ENCODE data around the gene RYR1. TPM values are rescaled to one million over a fixed set of nuclear protein-coding genes. Genes with fewer than 3 reads are reported as not detected.

Gene RYR1
- total RNA-seq, 1 donor, result under 0.01 TPM

DNA sequence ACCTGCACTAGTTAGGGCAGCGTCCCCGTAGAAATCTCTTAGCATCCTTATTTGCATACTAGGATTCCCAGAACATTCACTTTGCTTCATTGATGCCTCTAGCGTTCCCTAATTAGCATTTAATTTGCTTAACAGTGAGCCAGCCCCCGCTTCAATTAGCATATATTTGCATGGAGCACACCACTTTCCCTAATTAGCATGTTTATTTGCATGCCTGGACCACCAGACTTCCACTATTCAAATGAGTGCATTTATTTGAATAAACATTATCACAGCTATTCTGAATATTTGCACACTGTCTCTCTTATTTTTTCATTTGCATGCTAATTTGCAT lies 69.6 kb downstream of the RYR1 start:
- H4K20me1 ChIP-seq (ENCODE audit: insufficient read depth, low read length), result no peaks in the 10 kb centered on the region
- no peak overlapping the region for H3K4me3 ChIP-seq (ENCODE audit: insufficient read depth, low read length)
- no peaks in the 10 kb centered on the region for H3K79me2 ChIP-seq (ENCODE audit: insufficient read depth, low read length)
- H3K9me3 ChIP-seq (ENCODE audit: low read depth, low read length), result no peaks in the 10 kb centered on the region
- no peak overlapping the region for H3K27ac ChIP-seq (ENCODE audit: low read depth, low read length)
- no peaks in the 10 kb centered on the region for H3K4me1 ChIP-seq (ENCODE audit: insufficient read depth, low read length)
- no peak for TF ChIP-seq CTCF (IDR thresholded peaks at IDR 0.05; ENCODE audit: extremely low read depth, low read depth, low read length)
- H3K4me2 ChIP-seq (ENCODE audit: insufficient read depth, low read length), result no peak overlapping the region
- no peak for DNase-seq (ENCODE audit: insufficient read length, low spot score, missing footprints)
- no peaks in the 10 kb centered on the region for H3K36me3 ChIP-seq (ENCODE audit: insufficient read depth, low read length)
- H3K27me3 ChIP-seq (ENCODE audit: insufficient read depth, low read length), result no peaks in the 10 kb centered on the region
- no peak overlapping the region for H2AFZ ChIP-seq (ENCODE audit: low read length)

DNA sequence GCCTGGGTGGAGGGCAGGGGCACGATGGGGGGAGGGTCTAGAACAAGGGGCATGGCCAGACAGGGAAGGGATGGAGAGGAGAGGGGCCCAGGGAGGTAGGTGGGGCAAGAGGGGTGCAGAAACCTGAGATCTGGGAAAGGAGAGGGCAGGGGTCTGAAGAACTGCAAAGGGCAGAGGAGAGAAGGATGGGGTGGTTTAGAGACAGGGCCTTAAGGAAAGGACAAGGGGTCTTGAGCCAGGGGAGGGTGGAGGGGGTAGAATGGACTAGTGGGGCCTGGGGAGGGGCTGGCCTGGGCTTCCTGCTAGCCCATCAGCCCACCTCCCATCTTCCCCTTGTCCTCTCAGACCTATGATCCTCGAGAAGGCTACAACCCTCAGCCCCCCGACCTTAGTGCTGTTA lies 72.5 kb downstream of the RYR1 start:
- no peak overlapping the region for H3K4me3 ChIP-seq (ENCODE audit: insufficient read depth, low read length)
- H3K4me2 ChIP-seq (ENCODE audit: insufficient read depth, low read length), result no peak overlapping the region
- no peaks in the 10 kb centered on the region for H3K4me1 ChIP-seq (ENCODE audit: insufficient read depth, low read length)
- H3K9me3 ChIP-seq (ENCODE audit: low read depth, low read length), result no peaks in the 10 kb centered on the region
- H4K20me1 ChIP-seq (ENCODE audit: insufficient read depth, low read length), result no peaks in the 10 kb centered on the region
- no peaks in the 10 kb centered on the region for H3K36me3 ChIP-seq (ENCODE audit: insufficient read depth, low read length)
- no peak overlapping the region for H2AFZ ChIP-seq (ENCODE audit: low read length)
- peaks cover 4% of the 10 kb centered on the region for H3K27me3 ChIP-seq (ENCODE audit: insufficient read depth, low read length)
- no peaks in the 10 kb centered on the region for H3K79me2 ChIP-seq (ENCODE audit: insufficient read depth, low read length)
- H3K27ac ChIP-seq (ENCODE audit: low read depth, low read length), result no peak overlapping the region
- no peak for TF ChIP-seq CTCF (IDR thresholded peaks at IDR 0.05; ENCODE audit: extremely low read depth, low read depth, low read length)
- DNase-seq (ENCODE audit: insufficient read length, low spot score, missing footprints), result peak; percentile 58

DNA sequence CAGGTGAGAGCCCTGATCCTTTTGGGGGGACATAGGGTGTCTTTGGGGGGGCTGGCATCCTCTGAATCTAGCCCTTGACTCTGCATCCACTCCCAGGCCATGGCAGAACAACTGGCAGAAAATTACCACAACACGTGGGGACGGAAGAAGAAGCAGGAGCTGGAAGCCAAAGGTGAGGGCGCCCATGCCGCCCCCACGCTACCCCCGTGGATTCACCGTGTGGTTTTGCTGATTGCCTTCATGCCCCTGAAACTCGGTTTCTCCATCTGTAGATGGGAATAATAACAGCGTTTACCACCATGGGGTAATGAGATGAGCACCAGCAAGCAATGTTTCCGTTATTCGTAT lies 72.9 kb downstream of the RYR1 start:
- DNase-seq (ENCODE audit: insufficient read length, low spot score, missing footprints), result peak; percentile 36
- no peaks in the 10 kb centered on the region for H3K79me2 ChIP-seq (ENCODE audit: insufficient read depth, low read length)
- no peak overlapping the region for H3K27ac ChIP-seq (ENCODE audit: low read depth, low read length)
- peaks cover 4% of the 10 kb centered on the region for H3K27me3 ChIP-seq (ENCODE audit: insufficient read depth, low read length)
- no peak overlapping the region for H3K4me3 ChIP-seq (ENCODE audit: insufficient read depth, low read length)
- no peak for TF ChIP-seq CTCF (IDR thresholded peaks at IDR 0.05; ENCODE audit: extremely low read depth, low read depth, low read length)
- H3K4me2 ChIP-seq (ENCODE audit: insufficient read depth, low read length), result no peak overlapping the region
- no peaks in the 10 kb centered on the region for H3K9me3 ChIP-seq (ENCODE audit: low read depth, low read length)
- H4K20me1 ChIP-seq (ENCODE audit: insufficient read depth, low read length), result no peaks in the 10 kb centered on the region
- H3K4me1 ChIP-seq (ENCODE audit: insufficient read depth, low read length), result no peaks in the 10 kb centered on the region
- no peak overlapping the region for H2AFZ ChIP-seq (ENCODE audit: low read length)
- H3K36me3 ChIP-seq (ENCODE audit: insufficient read depth, low read length), result no peaks in the 10 kb centered on the region

DNA sequence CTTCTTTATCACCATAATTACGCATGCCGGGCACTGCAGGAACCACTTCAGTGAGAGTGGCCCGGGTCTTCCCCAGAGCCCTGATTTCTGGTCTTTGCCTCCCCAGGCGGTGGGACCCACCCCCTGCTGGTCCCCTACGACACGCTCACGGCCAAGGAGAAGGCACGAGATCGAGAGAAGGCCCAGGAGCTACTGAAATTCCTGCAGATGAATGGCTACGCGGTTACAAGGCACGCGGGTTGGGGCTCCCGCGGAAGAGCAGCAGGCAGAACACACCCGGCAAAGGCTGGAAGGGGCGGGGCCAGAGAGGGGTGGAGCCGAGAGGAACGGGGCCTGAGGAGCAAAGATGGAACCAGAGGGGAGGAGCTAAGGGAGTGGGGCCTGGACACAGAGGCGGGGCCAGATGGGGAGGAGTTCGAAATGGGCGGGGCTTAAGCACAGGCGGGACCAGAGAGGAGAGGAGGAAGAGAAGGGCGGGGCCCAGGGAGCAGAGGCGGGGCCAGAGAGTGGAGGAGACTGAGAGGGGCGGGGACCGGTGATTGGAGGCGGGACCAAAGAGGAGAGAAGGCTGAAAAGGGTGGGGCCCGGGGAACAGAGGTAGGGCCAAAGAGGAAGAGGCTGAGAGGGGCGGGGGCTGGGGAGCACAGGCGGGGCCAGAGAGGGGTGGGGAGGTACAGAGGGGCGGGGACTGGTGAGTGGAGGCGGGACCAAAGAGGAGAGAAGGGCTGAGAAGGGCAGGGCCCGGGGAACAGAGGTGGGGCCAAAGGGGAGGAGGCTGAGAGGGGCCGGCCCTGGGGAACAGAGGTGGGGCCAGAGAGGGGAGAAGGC lies 73.4 kb downstream of the RYR1 start:
- peak; percentile 93 for DNase-seq (ENCODE audit: insufficient read length, low spot score, missing footprints)
- Histone ChIP-seq H3K36me3 (ENCODE audit: insufficient read depth, low read length) (no peaks in the 10 kb centered on the region), H3K4me1 (ENCODE audit: insufficient read depth, low read length) (no peaks in the 10 kb centered on the region), H4K20me1 (ENCODE audit: insufficient read depth, low read length) (no peaks in the 10 kb centered on the region), H3K79me2 (ENCODE audit: insufficient read depth, low read length) (no peaks in the 10 kb centered on the region), H3K27me3 (ENCODE audit: insufficient read depth, low read length) (peaks cover 4% of the 10 kb centered on the region), H2AFZ (ENCODE audit: low read length) (no peak overlapping the region), H3K9me3 (ENCODE audit: low read depth, low read length) (no peaks in the 10 kb centered on the region), H3K4me2 (ENCODE audit: insufficient read depth, low read length) (no peak overlapping the region), H3K27ac (ENCODE audit: low read depth, low read length) (no peak overlapping the region), H3K4me3 (ENCODE audit: insufficient read depth, low read length) (no peak overlapping the region)
- no peak for TF ChIP-seq CTCF (IDR thresholded peaks at IDR 0.05; ENCODE audit: extremely low read depth, low read depth, low read length)
